ENCODE results near the gene RBM43.
"Not testable (repeated sequence)": the region's sequence is repeated elsewhere in the genome, so short reads cannot be mapped to it uniquely, and the experiment has no call there.

RBM43 gene

GRCh38 chr2:151261231-151261976 lies at the start of gene RBM43:
Gene RBM43 (minus strand): TSS chr2:151261863. CDS start chr2:151261727, 136 bp downstream.
- TF ChIP-seq CTCF (IDR thresholded peaks at IDR 0.05): peak; percentile 11
- Histone ChIP-seq H3K27ac (peak within 1 kb of the TSS; percentile 84), H3K79me2 (no peaks in the 10 kb centered on the region), H2AFZ (peak within 1 kb of the TSS; percentile 97), H3K36me3 (ENCODE audit: control insufficient read depth, insufficient read depth, low read length) (no peaks in the 10 kb centered on the region), H3K4me1 (peaks cover 26% of the 10 kb centered on the region), H3K9ac (peak within 1 kb of the TSS; percentile 17), H3K4me2 (ENCODE audit: low read length) (peak within 1 kb of the TSS; percentile 52), H3K27me3 (ENCODE audit: control insufficient read depth, insufficient read depth, low read length) (no peaks in the 10 kb centered on the region), H3K4me3 (ENCODE audit: low read depth, low read length) (peak within 1 kb of the TSS; percentile 72), H3K9me3 (ENCODE audit: control insufficient read depth, low read length) (no peaks in the 10 kb centered on the region)

- H3K4me2 ChIP-seq (ENCODE audit: low read length); H3K27me3 ChIP-seq (ENCODE audit: control insufficient read depth, insufficient read depth, low read length); H3K9me3 ChIP-seq (ENCODE audit: control insufficient read depth, low read length); H3K36me3 ChIP-seq (ENCODE audit: control insufficient read depth, insufficient read depth, low read length); H3K4me1 ChIP-seq; H3K79me2 ChIP-seq; H2AFZ ChIP-seq; H3K9ac ChIP-seq; H3K4me3 ChIP-seq (ENCODE audit: low read depth, low read length); H3K27ac ChIP-seq: not testable (repeated sequence)
Measured at GRCh38 chr2:151310313-151310712, 48.6 kb upstream of the RBM43 start.

DNA sequence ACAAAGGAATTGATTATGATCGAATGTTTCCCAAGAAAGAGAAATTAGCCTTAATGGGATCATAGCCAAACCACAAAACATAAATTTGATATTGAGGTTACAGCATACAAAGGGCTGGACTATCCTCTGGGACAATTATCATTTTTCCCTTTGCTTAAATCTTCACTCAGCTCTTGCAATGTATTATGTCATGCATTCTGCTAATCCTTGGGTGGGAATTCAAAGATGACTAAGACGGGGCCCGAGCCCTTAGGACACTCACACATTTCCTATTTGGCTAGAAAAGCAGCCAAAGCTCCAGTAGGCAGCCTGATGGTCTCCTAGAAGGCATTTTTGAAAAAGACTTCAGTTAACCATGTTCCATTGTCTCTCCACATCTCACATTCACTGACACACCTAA lies 45.0 kb upstream of the RBM43 start:
- Histone ChIP-seq H3K27me3 (ENCODE audit: control insufficient read depth, insufficient read depth, low read length) (no peaks in the 10 kb centered on the region), H3K4me3 (ENCODE audit: low read depth, low read length) (no peak overlapping the region), H2AFZ (no peak overlapping the region), H3K79me2 (no peaks in the 10 kb centered on the region), H3K4me2 (ENCODE audit: low read length) (no peak overlapping the region), H3K4me1 (no peaks in the 10 kb centered on the region), H3K36me3 (ENCODE audit: control insufficient read depth, insufficient read depth, low read length) (no peaks in the 10 kb centered on the region), H3K27ac (no peak overlapping the region), H3K9me3 (ENCODE audit: control insufficient read depth, low read length) (no peaks in the 10 kb centered on the region), H3K9ac (no peak overlapping the region)
- no peak for TF ChIP-seq CTCF (IDR thresholded peaks at IDR 0.05)

GRCh38 chr2:151305129-151305691 lies 43.5 kb upstream of the RBM43 start:
- no peak overlapping the region for H3K4me3 ChIP-seq (ENCODE audit: low read depth, low read length)
- H3K36me3 ChIP-seq (ENCODE audit: control insufficient read depth, insufficient read depth, low read length): no peaks in the 10 kb centered on the region
- no peaks in the 10 kb centered on the region for H3K27me3 ChIP-seq (ENCODE audit: control insufficient read depth, insufficient read depth, low read length)
- H3K4me2 ChIP-seq (ENCODE audit: low read length): no peak overlapping the region
- no peak overlapping the region for H2AFZ ChIP-seq
- no peaks in the 10 kb centered on the region for H3K4me1 ChIP-seq
- no peak overlapping the region for H3K9ac ChIP-seq
- H3K9me3 ChIP-seq (ENCODE audit: control insufficient read depth, low read length): no peaks in the 10 kb centered on the region
- no peaks in the 10 kb centered on the region for H3K79me2 ChIP-seq
- no peak overlapping the region for H3K27ac ChIP-seq
- no peak for TF ChIP-seq CTCF (IDR thresholded peaks at IDR 0.05)

DNA sequence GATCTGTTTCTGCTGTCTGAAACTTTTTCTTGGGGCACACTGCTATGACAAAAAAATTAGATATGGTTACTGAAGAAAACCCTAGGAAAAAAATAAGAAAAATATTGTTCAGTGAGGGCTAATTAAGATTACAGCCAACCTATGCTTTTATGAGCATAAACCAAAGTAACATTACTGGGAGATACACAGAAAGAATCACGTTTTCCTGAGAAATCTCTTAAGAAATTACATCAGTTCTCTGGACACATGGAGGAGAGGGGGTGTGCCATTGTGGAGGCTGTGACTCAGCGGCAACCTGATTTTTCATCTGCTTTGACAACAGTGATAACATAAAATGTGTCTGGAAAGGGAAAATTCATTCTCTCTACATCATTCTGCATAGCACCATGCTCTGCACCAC lies 41.2 kb upstream of the RBM43 start:
- Histone ChIP-seq H3K27ac (no peak overlapping the region), H3K79me2 (no peaks in the 10 kb centered on the region), H3K27me3 (ENCODE audit: control insufficient read depth, insufficient read depth, low read length) (no peaks in the 10 kb centered on the region), H3K9ac (no peak overlapping the region), H3K36me3 (ENCODE audit: control insufficient read depth, insufficient read depth, low read length) (no peaks in the 10 kb centered on the region), H3K9me3 (ENCODE audit: control insufficient read depth, low read length) (no peaks in the 10 kb centered on the region), H3K4me1 (no peaks in the 10 kb centered on the region), H3K4me3 (ENCODE audit: low read depth, low read length) (no peak overlapping the region), H2AFZ (no peak overlapping the region), H3K4me2 (ENCODE audit: low read length) (no peak overlapping the region)
- TF ChIP-seq CTCF (IDR thresholded peaks at IDR 0.05): no peak

Measured in parathyroid adenoma (tissue), 2 donors.